GM12878 (cell line): ENCODE results near the gene SLC4A1. TPM values are rescaled to one million over a fixed set of nuclear protein-coding genes. Genes with fewer than 3 reads are reported as not detected.
A peak's percentile ranks its signal among the peaks of the same experiment; 100 is the strongest.

Experiments
- CUX1 ChIP-seq: IDR thresholded peaks from 2 replicates; pipeline ENCODE4 v1.6.1; 2012; ENCODE audit warnings: improper control_type of control experiment, low read depth, low read length; ENCODE audit not compliant: insufficient replicate concordance
- ESRRA ChIP-seq: IDR thresholded peaks from 2 replicates; pipeline ENCODE4 v1.6.1; 2012; ENCODE audit warnings: mild to moderate bottlenecking, low read length, improper control_type of control experiment
- FOXK2 ChIP-seq: fragments of 450-650 bp; IDR thresholded peaks from 2 replicates; pipeline ENCODE4 v1.6.1; 2017; ENCODE audit warnings: mild to moderate bottlenecking, moderate library complexity
- HDAC6 ChIP-seq: fragments of 200-600 bp; sonication (generic); IDR thresholded peaks from one replicate; pipeline ENCODE4 v1.8.0; 2017; ENCODE audit warnings: antibody characterized with exemption; ENCODE audit not compliant: unreplicated experiment
- MTA3 ChIP-seq: IDR thresholded peaks from 2 replicates; pipeline ENCODE4 v1.6.1; 2012; ENCODE audit warnings: low read length, inconsistent platforms, borderline replicate concordance
- NR2C1 ChIP-seq: fragments of 450-650 bp; IDR thresholded peaks from 2 replicates; pipeline ENCODE4 v1.6.1; 2017; ENCODE audit warnings: antibody characterized with exemption, mild to moderate bottlenecking, moderate library complexity
- POLR2AphosphoS5 ChIP-seq: IDR thresholded peaks from 2 replicates; pipeline ENCODE4 v1.6.1; 2011; ENCODE audit warnings: mild to moderate bottlenecking, low read length, inconsistent platforms
- PRDM15 ChIP-seq: fragments of 450-650 bp; formaldehyde crosslinking; IDR thresholded peaks from 2 replicates; pipeline ENCODE4 v1.4.0; 2020; ENCODE audit warnings: mild to moderate bottlenecking, moderate library complexity
- SIN3A ChIP-seq: IDR thresholded peaks from 2 replicates; pipeline ENCODE4 v1.6.1; 2012; ENCODE audit warnings: low read depth, low read length, improper control_type of control experiment
- SMARCA5 ChIP-seq: fragments of 450-650 bp; IDR thresholded peaks from 2 replicates; pipeline ENCODE4 v1.6.1; 2017; ENCODE audit warnings: mild to moderate bottlenecking
- SRF ChIP-seq, 2 experiments: IDR thresholded peaks; 2 replicates each; pipeline ENCODE4 v1.6.1; 2011; ENCODE audit warnings: low read depth in 2 of 2, low read length in 2 of 2, mild to moderate bottlenecking in 1 of 2, moderate library complexity in 1 of 2
- TAF1 ChIP-seq: IDR thresholded peaks from 2 replicates; pipeline ENCODE4 v1.6.1; 2011; ENCODE audit warnings: mild to moderate bottlenecking, low read depth, low read length, borderline replicate concordance
- TCF7 ChIP-seq: IDR thresholded peaks from 2 replicates; pipeline ENCODE4 v1.6.1; 2014; ENCODE audit warnings: antibody characterized with exemption, borderline replicate concordance
- ZBED1 ChIP-seq: IDR thresholded peaks from 2 replicates; pipeline ENCODE4 v1.6.1; 2016; ENCODE audit warnings: borderline replicate concordance
- ZZZ3 ChIP-seq: IDR thresholded peaks from 2 replicates; pipeline ENCODE4 v1.6.1; 2011; ENCODE audit warnings: low read depth; ENCODE audit not compliant: control insufficient read depth, insufficient read length
- polyA plus RNA-seq, 11 experiments: library from polyadenylated mRNA; depleted of rRNA in 4 of 11; unstranded in 6 of 11; stranded (reverse) in 5 of 11; fragments of >200 nt; fragmentation: Nextera tagmentation in 4 of 11; fragmentation: Illumina TruSeq in 1 of 11; extraction: Ambion mirVana in 4 of 11; extraction: Trizol in 1 of 11; gene quantifications; 1 replicate in 1 of 11; 2 replicates in 10 of 11; pipeline versions ENCODE4 v1.2.1 to v1.2.3, GENCODE V29; 2011 to 2016; ENCODE audit warnings: inconsistent platforms in 2 of 11, missing spikeins in 2 of 11, low read depth in 1 of 11
- total RNA-seq, 4 experiments: library from RNA; depleted of rRNA in 3 of 4; stranded (reverse); fragments of >200 nt in 3 of 4; fragmentation: Illumina TruSeq in 1 of 4; extraction: Trizol in 1 of 4; gene quantifications; 2 replicates each; pipeline versions ENCODE4 v1.2.1 to v1.2.3, GENCODE V29; 2013 to 2021

Gene SLC4A1
- total and polyA plus RNA-seq, 10 of the 15 experiments (the other 5 are each of a cell fraction or from before 2014, with no cell fraction given) = 0.03 TPM; not detected in 9

GRCh38 chr17:44220213-44221083 is 47.5 kb downstream of the SLC4A1 start (continued):
- TF ChIP-seq CUX1 (no peak), SMARCA5 (peak; percentile 7; the same call in 1 of the 2 replicates), SIN3A (no peak), SRF (IDR thresholded peaks at IDR 0.05; ENCODE audit: low read depth in 2 of 2, low read length in 2 of 2) (no peak), ZZZ3 (no peak), PRDM15 (no peak), ZBED1 (no peak), ESRRA (no peak), HDAC6 (peak; percentile 72), TCF7 (no peak), TAF1 (0 out of 2 replicates have a peak, but pooled peaks have one; percentile 16), POLR2AphosphoS5 (peak; percentile 61), NR2C1 (no peak), MTA3 (no peak), FOXK2 (no peak)
